ENCODE results near the gene CUX1.

The CUX1 gene

GRCh38 chr7:101936611-101937231, 119.3 kb downstream of the CUX1 start:
- no peak for DNase-seq (ENCODE audit: low spot score)

GRCh38 chr7:101937717-101938514, 120.5 kb downstream of the CUX1 start:
- no peak for DNase-seq (ENCODE audit: low spot score)

- DNase-seq (ENCODE audit: low spot score): no peak
Measured at GRCh38 chr7:101939136-101939695, 121.8 kb downstream of the CUX1 start.

GRCh38 chr7:101940151-101940550, 122.7 kb downstream of the CUX1 start:
- no peak for DNase-seq (ENCODE audit: low spot score)

GRCh38 chr7:101940830-101941229, 123.4 kb downstream of the CUX1 start:
- DNase-seq (ENCODE audit: low spot score): no peak

GRCh38 chr7:101941481-101942383, 124.3 kb downstream of the CUX1 start:
- no peak for DNase-seq (ENCODE audit: low spot score)

GRCh38 chr7:101942603-101943210, 125.3 kb downstream of the CUX1 start:
- DNase-seq (ENCODE audit: low spot score): no peak

GRCh38 chr7:101943306-101943705, 125.9 kb downstream of the CUX1 start:
- no peak for DNase-seq (ENCODE audit: low spot score)

GRCh38 chr7:101943889-101944600, 126.6 kb downstream of the CUX1 start:
- no peak for DNase-seq (ENCODE audit: low spot score)

GRCh38 chr7:101944611-101945010, 127.2 kb downstream of the CUX1 start:
- no peak for DNase-seq (ENCODE audit: low spot score)

- DNase-seq (ENCODE audit: low spot score): no peak
Measured at GRCh38 chr7:101945034-101945758, 127.8 kb downstream of the CUX1 start.

GRCh38 chr7:101947899-101948298, 130.5 kb downstream of the CUX1 start:
- no peak for DNase-seq (ENCODE audit: low spot score)

- no peak for DNase-seq (ENCODE audit: low spot score)
Measured at GRCh38 chr7:101948650-101949049, 131.2 kb downstream of the CUX1 start.

- DNase-seq (ENCODE audit: low spot score): no peak
Measured at GRCh38 chr7:101950450-101951119, 133.2 kb downstream of the CUX1 start.

- DNase-seq (ENCODE audit: low spot score): no peak
Measured at GRCh38 chr7:101951757-101952156, 134.3 kb downstream of the CUX1 start.

- no peak for DNase-seq (ENCODE audit: low spot score)
Measured at GRCh38 chr7:101952355-101953247, 135.2 kb downstream of the CUX1 start.

- DNase-seq (ENCODE audit: low spot score): no peak
Measured at GRCh38 chr7:101953248-101953819, 135.9 kb downstream of the CUX1 start.

GRCh38 chr7:101954499-101954898, 137.1 kb downstream of the CUX1 start:
- DNase-seq (ENCODE audit: low spot score): no peak

GRCh38 chr7:101956130-101956529, 138.7 kb downstream of the CUX1 start:
- no peak for DNase-seq (ENCODE audit: low spot score)

All from left forelimb (tissue), 1 donor.